Keratinocyte (primary cell): Measurements from ENCODE around the gene PLCL1.

Experiments
- EZH2 ChIP-seq: IDR thresholded peaks from one replicate; pipeline ENCODE4 v1.6.1; 2012; ENCODE audit warnings: inconsistent platforms, mild to moderate bottlenecking, low read length, moderate library complexity
- TF ChIP-seq, protein P1 (sequence below), 3 experiments: IDR thresholded peaks in 1 of 3; conservative IDR thresholded peaks in 1 of 3; optimal IDR thresholded peaks in 1 of 3; 2 replicates in 2 of 3; 3 replicates in 1 of 3; pipeline versions ENCODE3 to v1.5.1; 2011; ENCODE audit warnings: low read length in 3 of 3, mild to moderate bottlenecking in 3 of 3, moderate library complexity in 2 of 3, control low read depth in 1 of 3, inconsistent platforms in 1 of 3; ENCODE audit not compliant: insufficient read depth in 2 of 3; ENCODE audit errors: extremely low read depth in 1 of 3

DNA sequence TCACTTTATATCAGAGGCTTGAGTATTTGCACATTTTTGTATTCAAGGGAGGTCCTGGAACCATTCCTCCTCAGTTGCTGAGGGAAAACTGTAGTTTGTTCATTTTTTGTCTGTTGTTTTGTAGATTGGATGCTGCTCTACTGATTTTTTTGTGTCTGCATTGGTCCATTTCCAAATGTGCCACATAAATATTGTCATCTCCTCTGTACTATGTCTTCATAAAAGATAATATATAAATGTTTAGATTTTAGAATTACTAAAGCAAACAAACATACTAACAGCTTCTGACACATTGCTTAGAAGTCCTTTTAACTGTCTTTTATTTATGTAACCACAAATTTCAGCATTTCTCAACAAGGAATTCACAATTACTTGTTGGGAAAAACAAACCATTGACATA is 356.8 kb downstream of the PLCL1 start:
- TF ChIP-seq, protein P1, sequence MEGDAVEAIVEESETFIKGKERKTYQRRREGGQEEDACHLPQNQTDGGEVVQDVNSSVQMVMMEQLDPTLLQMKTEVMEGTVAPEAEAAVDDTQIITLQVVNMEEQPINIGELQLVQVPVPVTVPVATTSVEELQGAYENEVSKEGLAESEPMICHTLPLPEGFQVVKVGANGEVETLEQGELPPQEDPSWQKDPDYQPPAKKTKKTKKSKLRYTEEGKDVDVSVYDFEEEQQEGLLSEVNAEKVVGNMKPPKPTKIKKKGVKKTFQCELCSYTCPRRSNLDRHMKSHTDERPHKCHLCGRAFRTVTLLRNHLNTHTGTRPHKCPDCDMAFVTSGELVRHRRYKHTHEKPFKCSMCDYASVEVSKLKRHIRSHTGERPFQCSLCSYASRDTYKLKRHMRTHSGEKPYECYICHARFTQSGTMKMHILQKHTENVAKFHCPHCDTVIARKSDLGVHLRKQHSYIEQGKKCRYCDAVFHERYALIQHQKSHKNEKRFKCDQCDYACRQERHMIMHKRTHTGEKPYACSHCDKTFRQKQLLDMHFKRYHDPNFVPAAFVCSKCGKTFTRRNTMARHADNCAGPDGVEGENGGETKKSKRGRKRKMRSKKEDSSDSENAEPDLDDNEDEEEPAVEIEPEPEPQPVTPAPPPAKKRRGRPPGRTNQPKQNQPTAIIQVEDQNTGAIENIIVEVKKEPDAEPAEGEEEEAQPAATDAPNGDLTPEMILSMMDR (optimal IDR thresholded peaks at IDR 0.05 in 1 of 3, IDR thresholded peaks at IDR 0.05 in 1 of 3, conservative IDR thresholded peaks at IDR 0.05 in 1 of 3; ENCODE audit: extremely low read depth in 1 of 3, insufficient read depth in 2 of 3, low read length in 3 of 3) = no peak
- TF ChIP-seq EZH2 = no peak
